ENCODE results near the gene FGF22.

DNA sequence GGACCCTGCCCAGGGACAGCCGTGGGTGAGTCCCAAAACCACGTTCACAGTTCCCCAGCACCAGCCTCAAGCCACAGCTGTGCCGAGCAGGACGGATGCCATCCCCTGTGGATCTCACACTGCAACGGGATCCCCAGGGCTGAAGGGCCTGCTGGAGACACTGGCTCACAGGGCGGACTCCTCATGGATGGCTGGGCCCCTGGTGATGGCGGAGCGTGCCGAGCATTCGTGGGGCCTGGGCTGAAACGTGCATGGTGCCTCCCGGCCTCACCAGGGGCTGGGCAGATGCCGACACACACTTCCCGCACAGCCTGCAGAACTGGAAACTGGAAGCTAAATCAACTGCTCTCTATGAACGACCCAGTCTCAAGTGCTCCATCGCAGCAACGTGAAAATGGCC is 13.7 kb downstream of the FGF22 start:
- TF ChIP-seq ZNF556 (CRISPR knock-in tag; IDR thresholded peaks at IDR 0.05; ENCODE audit: borderline replicate concordance) (no peak), GFI1 (CRISPR knock-in tag; IDR thresholded peaks at IDR 0.05; ENCODE audit: borderline replicate concordance) (no peak), ATM (IDR thresholded peaks at IDR 0.05; ENCODE audit: borderline replicate concordance) (no peak), NFIB (CRISPR knock-in tag; IDR thresholded peaks at IDR 0.05; ENCODE audit: borderline replicate concordance) (no peak), FOXP1 (IDR thresholded peaks at IDR 0.05) (no peak), FOXP1 (CRISPR knock-in tag; IDR thresholded peaks at IDR 0.05) (no peak), ZNF432 (CRISPR knock-in tag; IDR thresholded peaks at IDR 0.05; ENCODE audit: borderline replicate concordance) (no peak), ZNF256 (CRISPR knock-in tag; conservative IDR thresholded peaks at IDR 0.05) (no peak), REPIN1 (CRISPR knock-in tag; IDR thresholded peaks at IDR 0.05; ENCODE audit: borderline replicate concordance, low read depth) (no peak), ATRX (CRISPR knock-in tag; IDR thresholded peaks at IDR 0.05; ENCODE audit: borderline replicate concordance) (no peak), JUND (CRISPR knock-in tag; IDR thresholded peaks at IDR 0.05) (no peak), ZNF766 (CRISPR knock-in tag; IDR thresholded peaks at IDR 0.05; ENCODE audit: borderline replicate concordance) (no peak)
- TF ChIP-seq, protein P1, sequence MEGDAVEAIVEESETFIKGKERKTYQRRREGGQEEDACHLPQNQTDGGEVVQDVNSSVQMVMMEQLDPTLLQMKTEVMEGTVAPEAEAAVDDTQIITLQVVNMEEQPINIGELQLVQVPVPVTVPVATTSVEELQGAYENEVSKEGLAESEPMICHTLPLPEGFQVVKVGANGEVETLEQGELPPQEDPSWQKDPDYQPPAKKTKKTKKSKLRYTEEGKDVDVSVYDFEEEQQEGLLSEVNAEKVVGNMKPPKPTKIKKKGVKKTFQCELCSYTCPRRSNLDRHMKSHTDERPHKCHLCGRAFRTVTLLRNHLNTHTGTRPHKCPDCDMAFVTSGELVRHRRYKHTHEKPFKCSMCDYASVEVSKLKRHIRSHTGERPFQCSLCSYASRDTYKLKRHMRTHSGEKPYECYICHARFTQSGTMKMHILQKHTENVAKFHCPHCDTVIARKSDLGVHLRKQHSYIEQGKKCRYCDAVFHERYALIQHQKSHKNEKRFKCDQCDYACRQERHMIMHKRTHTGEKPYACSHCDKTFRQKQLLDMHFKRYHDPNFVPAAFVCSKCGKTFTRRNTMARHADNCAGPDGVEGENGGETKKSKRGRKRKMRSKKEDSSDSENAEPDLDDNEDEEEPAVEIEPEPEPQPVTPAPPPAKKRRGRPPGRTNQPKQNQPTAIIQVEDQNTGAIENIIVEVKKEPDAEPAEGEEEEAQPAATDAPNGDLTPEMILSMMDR (CRISPR knock-in tag; IDR thresholded peaks at IDR 0.05), result no peak
- TF ChIP-seq, protein P2, sequence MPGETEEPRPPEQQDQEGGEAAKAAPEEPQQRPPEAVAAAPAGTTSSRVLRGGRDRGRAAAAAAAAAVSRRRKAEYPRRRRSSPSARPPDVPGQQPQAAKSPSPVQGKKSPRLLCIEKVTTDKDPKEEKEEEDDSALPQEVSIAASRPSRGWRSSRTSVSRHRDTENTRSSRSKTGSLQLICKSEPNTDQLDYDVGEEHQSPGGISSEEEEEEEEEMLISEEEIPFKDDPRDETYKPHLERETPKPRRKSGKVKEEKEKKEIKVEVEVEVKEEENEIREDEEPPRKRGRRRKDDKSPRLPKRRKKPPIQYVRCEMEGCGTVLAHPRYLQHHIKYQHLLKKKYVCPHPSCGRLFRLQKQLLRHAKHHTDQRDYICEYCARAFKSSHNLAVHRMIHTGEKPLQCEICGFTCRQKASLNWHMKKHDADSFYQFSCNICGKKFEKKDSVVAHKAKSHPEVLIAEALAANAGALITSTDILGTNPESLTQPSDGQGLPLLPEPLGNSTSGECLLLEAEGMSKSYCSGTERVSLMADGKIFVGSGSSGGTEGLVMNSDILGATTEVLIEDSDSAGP (CRISPR knock-in tag; IDR thresholded peaks at IDR 0.05; ENCODE audit: borderline replicate concordance), result no peak
